NAMALWA (cell line): ENCODE measurements around the gene GPR62.
"Not testable (repeated sequence)": the region's sequence is repeated elsewhere in the genome, so short reads cannot be mapped to it uniquely, and the experiment has no call there.

ENCODE experiments used
- DNase-seq: peaks from one replicate; pipeline ENCODE4 v3.0.0-alpha.2; 2015; ENCODE audit warnings: low spot score

GPR62 gene

DNA sequence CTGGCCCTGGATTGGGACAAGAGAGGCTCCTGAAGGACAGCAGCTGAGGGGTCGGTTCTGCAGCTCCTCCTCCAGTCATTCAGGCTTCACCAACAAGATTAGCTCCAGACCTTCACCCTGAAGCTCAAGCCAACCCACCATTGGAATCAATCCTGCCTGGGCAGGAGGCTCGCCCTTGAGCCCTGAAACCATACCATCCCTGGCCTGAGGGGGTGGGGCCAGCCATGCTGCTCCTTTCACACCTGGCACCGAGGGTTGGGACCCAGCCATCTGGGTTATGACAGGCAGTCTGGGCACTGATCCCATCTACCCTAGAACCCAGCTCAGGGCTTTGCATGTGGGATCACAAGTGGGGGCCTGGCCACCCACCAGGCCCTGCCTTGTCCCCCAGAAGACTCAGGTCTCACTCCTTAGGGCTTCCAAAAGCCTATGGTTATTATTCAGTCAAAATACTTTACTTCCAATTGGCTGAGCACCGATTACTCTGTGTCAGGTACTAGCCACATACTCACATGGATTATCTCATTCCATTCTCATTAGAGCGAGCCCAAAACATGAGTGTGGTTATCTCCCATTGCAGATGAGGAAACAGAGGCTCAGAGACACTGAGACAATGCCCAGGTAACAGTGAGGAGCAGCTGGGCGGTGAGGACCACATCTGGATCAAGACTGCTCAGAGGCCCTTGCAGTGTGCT, 15.6 kb downstream of the GPR62 start:
- no peak for DNase-seq

DNA sequence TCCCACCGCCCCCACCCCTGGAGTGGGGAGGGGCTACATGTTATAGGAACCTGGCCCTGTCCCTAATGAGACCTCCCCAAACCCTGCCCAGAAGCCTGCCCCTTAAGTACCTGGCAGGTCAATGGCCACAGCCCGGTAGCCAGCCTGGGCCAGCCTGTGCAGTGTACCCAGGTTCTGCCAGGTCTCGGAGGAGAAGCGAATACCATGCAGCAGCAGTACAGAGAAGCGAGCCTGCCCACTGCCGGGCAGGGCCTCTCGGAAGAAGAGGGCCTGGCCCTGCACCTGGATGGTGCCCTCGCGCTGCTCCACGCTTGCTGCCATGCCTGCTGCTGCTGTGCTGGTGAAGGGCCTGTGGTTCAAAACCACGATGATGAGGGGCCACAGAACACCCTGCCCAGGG, 16.2 kb downstream of the GPR62 start:
- DNase-seq, result no peak

DNA sequence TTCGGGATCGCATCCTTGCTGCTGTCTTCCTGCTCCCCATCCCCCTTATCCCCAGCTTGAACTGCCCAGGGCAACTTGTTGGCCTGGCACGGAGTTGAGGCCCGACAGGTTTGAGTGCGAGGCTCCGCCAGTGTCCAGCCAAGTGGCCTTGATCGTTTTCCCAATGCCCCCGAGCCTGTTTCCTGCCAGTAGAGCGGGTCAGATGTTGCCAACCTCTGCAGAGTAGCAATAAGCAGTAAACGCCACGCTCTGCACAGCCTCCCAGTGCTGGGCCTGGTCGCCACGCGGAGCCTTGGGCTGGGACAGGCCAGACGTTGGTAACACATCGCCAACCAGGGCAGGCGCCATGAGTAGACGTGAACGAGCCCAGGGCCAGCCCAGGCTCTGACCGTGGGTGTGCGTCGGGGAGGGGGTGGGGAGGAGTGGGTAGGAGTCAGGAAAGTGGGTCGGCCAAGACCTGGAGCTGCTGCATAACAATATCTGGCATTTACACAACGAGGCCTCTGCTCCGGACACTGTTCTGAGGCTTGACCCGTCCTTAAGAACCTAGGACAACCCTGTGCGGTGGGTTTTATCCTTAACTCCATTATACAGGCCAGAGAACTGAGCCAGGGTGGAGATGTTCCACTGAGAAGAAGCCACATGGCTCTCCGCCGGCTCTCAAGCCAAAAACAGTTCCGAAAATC, 19.2 kb downstream of the GPR62 start:
- DNase-seq, result no peak

DNA sequence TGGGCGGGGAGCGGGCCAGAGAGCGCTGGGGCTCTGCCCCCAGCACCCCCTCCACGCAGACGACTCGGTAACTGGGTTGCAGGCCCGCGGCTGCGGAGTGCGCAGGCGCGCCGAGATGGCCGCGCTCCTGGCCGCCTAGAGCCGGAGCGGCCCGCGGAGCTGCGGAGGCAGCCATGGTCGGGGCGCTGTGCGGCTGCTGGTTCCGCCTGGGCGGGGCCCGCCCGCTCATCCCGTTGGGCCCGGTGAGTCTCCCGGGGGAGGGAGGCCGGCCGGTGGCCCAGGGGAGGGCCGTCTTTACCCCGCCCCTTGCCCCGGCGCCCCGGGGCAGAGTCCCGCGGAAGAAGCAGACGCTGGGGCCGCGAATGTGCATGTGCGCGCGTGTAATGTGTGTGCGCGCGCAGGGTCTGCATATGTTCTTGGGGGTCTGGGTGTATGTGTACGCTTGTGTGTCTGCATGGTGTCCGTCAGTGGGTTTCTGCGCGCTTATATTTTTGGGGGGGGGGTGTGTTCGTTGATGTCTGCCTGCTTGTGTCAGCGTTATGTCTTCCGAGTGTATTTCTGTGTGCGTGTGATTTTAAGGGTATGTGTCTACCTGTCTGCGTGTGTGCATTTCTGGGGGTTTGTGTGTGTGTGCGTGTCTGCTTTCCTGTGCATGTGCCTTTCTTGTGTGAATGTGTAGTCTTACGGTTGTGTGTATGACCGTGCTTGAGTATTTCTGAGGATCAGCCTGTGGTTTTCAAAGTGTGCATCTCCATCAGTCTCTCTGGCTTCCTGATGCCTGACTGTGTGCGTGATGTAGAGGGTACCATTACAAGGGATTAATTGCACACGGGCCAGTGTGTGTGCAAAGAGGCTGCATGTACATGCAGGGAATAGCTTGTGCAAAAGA, 20.0 kb downstream of the GPR62 start, which contains the start of gene ABHD14A:
ABHD14A (plus strand) TSS at position 102 of the 889 bp plus-strand sequence; CDS start at position 174, 72 bp downstream.
- peak; percentile 63 for DNase-seq

GRCh38 chr3:51975852-51976549, 20.8 kb downstream of the GPR62 start:
- DNase-seq, result no peak

DNA sequence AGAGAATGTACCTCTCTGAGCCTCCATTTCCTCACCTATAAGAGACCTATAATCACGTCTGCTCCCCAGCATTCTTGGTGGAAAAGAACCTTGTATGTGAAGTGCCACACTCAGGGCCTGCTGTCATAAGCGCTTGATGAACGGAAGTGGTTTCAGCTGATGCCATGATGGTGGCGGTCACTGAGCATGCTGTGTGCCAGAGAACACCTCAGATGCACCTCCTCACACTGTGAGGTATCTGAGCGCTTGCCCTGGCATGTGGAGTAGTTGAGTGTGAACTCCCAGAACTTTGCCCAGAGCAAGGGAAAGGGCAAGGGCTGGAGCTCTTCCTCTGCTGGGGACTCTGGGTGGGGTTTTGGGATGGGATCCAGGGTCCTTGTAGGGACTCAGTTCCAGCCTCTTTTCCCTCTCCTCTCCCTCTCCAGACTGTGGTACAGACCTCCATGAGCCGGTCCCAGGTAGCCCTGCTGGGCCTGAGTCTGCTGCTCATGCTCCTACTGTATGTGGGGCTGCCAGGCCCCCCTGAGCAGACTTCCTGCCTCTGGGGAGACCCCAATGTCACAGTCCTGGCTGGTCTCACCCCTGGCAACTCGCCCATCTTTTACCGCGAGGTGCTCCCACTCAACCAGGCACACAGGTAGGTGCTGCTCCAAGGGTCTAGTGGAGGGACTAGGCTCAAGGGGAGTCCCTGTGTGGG, 22.4 kb downstream of the GPR62 start:
- DNase-seq, result no peak

- no peak for DNase-seq
Observed at GRCh38 chr3:51978143-51978502, 22.9 kb downstream of the GPR62 start.

GRCh38 chr3:51980253-51980652, 25.1 kb downstream of the GPR62 start:
- no peak for DNase-seq

DNA sequence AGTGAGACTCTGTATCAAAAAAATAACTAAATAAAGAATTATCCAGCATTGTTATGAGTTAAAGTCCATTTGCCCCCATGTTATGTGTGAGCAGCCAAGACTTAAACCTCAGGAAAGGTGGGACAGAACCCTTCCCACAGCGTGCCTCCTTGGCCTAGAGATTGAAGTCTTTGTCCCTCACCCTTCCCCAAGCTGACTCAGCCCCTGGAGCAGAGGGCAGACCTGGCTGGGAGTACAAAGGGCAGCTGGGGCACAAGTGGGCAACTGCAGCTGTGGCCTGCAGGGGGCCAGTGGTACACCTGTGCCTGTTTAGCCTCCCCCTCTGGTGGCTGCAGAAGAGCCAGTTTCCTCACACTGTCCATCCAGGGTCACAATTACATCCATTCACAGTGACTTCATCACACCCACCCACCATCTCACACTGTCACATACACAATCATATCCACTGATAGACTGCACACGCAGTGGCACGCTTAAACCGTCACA, 27.2 kb downstream of the GPR62 start:
- DNase-seq, result peak; percentile 51

- DNase-seq, result peak; percentile 74
Observed at GRCh38 chr3:51982838-51983577, 27.8 kb downstream of the GPR62 start, which contains the start of gene ACY1. ACY1 (plus strand) TSS chr3:51983535; CDS start chr3:51984065, 530 bp downstream.

DNA sequence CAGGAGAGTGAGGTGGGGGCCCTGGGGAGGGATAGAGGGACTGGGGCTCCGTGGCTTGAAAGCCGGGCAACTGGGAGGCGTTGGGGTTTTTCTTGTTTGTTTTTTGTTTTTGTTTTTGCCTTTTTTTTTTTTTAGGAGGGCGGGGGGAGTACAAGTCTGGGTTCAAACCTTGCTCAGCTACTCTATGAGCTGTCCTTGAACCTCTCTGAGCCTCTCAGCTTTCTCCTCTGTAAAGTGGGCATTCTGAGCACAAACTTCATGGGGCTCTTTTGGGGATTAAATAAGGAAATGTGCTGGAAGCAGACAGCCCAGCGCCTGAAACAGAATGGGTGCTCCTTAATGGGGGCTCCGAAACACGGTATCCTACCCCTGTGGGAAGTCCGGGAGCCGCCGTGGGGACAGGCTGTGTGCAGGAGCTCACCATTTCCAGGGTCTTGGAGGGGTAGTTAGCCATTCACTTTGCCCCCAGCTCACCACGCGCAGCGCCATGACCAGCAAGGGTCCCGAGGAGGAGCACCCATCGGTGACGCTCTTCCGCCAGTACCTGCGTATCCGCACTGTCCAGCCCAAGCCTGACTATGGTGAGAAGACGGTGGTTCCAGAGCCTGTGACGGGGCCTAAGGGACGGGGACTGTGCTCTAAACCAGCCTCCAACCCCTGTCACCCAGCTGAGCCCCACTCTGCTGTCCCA, 28.5 kb downstream of the GPR62 start:
- DNase-seq, result no peak

GRCh38 chr3:51984269-51984647, 29.1 kb downstream of the GPR62 start:
- no peak for DNase-seq

DNA sequence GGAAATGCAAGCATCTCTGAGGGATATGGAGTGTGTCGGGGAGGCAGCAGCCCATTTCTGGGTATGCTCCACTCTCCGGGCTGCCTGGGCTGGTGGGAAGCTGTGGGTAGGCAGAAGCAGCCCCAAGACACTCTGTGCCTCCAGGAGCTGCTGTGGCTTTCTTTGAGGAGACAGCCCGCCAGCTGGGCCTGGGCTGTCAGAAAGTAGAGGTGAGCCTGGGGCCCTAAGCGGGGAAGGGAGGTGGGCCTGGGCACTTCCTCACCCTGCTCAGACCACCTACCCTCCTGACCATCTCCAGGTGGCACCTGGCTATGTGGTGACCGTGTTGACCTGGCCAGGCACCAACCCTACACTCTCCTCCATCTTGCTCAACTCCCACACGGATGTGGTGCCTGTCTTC, 29.9 kb downstream of the GPR62 start:
- DNase-seq, result no peak

- no peak for DNase-seq
Observed at GRCh38 chr3:51986010-51986947, 31.1 kb downstream of the GPR62 start.

GRCh38 chr3:51987568-51987967, 32.4 kb downstream of the GPR62 start:
- DNase-seq, result no peak

DNA sequence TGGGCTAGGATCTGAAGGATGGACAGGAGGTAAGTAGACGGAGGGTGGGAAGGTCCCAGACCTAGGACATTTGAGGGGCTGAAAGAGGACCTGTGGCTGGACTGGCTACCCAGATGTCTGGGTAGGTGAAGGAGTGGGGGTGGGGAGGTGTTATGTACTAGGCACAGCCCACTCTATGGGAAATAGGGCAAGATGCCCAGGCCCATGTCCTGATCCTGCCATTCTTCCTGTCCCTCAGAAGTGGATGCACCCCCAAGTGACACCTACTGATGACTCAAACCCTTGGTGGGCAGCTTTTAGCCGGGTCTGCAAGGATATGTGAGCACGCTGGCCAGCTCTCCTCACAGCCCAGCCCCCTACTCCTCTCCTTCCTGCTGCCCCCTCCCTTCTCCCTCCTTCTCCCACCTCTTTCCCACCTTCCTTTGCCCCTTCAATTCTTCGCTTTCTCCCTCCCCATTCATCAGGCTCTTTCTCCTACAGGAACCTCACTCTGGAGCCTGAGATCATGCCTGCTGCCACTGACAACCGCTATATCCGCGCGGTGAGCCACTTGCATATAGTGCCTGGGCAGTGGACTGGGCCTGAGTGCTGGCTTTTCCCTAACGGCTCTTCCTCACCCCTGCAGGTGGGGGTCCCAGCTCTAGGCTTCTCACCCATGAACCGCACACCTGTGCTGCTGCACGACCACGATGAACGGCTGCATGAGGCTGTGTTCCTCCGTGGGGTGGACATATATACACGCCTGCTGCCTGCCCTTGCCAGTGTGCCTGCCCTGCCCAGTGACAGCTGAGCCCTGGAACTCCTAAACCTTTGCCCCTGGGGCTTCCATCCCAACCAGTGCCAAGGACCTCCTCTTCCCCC, 33.3 kb downstream of the GPR62 start:
- no peak for DNase-seq

- DNase-seq, result not testable (repeated sequence)
Observed at GRCh38 chr3:51990501-51990971, 35.4 kb downstream of the GPR62 start.
